HG02981 (cell line): ENCODE results near the gene REC114.
"Not testable (repeated sequence)": the region's sequence is repeated elsewhere in the genome, so short reads cannot be mapped to it uniquely, and the experiment has no call there.

Source experiments
- ATAC-seq: cut with Tn5 transposase; IDR thresholded peaks from one replicate; pipeline ENCODE4 v1.9.1; 2021; ENCODE audit warnings: mild to moderate bottlenecking, moderate library complexity; ENCODE audit not compliant: unreplicated experiment

REC114 gene

DNA sequence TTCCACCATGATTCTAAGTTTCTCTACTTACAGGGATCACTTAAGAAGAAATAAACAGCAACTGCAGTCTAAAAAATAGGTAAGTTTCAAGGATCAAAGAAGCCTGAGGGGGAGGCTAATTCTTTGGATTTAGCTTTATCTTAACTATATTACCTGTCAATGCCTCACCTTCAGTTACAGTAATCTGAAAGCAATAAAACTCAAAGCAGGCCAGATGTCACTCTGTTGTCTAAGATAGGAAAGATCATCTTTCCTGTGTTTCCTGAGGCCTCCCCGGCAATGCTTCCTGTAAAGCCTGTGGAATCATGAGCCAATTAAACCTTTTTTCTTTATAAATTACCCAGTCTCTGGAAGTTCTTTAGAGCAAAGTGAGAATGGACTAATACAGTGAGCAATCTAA lies 130.1 kb downstream of the REC114 start:
- no peak for ATAC-seq

DNA sequence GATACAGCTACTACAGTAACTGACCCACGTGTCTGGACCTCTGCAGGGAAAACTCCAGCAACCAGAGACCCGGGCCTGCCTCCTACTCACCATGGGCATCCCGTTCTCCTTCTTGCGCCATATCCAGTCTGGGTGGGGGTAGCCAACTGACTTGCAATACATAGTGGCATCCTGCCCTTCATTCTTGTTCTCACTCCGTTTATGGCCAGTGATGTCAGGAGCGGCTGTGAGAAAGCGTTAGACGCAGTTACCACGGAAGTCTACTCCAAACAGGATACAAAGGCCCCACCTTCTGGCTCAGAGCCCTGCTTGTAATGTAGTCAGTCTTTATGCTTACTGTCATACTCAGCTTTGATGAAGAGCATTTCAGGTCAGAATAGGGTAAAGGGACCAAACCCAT lies 130.6 kb downstream of the REC114 start:
- no peak for ATAC-seq

DNA sequence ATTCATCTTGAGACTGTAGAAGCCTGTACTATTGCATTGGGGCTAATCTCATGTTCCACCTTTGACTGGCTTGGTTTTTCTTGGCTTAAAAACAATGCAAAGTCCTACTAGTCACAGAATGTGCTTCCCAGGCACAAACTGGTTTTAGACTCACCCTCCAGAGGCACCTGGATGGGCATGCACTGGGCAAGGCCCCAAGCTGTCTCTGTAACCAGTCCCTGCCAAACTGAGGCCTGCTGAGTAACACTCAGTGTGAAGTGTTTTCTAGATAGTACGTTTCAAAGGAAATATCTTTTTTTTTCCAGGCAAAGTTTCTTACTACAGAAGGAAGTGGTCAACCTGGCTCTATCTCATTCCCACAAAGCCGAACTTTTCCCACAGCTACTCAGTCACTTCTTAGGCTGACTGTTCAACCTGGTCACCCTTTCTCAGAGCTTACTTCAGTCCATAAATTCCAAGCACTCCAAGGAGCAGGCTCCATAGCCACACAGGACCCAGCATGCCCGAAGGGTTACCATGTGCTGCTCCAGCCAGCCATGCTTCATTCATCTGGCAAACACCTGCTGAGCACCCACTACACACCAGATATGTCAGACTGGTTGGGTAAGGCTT lies 132.8 kb downstream of the REC114 start:
- ATAC-seq: no peak

DNA sequence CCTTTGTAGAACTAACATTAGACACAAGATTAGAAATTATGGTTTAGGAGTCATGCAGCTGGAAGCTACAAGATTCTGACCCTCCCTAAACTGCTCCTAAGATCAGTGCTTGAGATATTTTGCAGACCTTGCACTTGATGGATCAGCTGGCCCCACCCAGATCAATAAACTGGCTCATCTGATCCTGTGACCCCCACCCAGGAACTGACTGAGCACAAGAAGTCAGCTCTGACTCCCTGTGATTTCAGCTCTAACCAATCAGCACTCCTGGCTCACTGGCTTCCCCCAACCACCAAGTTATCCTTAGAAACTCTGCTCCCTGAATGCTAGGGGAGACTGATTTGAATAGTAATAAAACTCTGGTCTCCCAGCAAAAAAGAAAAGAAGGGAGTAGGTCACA lies 134.6 kb downstream of the REC114 start:
- not testable (repeated sequence) for ATAC-seq

DNA sequence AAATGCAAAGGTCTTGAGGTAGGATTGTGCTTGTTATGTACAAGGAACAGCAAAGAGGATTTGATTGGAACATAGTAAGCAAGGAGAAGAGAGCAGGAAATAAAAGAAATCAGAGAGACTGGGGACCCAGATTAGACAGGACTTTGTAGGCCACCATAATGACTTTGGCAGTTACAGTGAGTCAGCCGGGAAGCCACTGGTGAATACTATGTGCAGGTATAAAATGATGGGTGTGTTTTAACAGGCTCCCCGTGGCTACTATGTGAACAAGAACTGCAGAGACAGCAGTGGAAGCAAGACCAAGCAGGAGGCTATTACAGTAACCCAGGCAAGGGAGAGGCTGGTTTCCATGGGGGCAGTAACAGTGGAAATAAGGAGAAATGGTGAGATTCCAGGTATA lies 135.1 kb downstream of the REC114 start:
- ATAC-seq: no peak

DNA sequence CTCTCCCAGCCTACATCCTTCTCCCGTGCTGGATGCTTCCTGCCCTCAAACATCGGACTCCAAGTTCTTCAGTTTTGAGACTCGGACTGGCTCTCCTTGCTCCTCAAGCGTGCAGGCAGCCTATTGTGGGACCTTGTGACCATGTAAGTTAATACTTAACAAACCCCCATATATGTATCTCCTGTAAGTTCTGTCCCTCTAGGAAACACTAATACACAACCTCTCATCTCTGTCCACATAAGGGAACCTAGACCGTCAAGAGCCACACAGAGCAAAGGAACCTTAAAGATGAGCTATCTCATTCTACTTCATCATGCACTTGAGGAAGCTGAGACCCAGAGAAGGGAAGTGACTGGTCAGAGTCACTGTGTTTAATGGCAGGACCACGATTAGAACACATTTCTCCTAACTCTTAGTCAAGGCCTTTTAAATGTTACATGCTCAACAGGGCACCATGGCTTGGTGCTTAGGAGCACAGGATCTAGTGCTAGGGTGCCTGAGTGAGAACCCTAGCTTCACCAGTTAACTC lies 140.0 kb downstream of the REC114 start:
- ATAC-seq: no peak

DNA sequence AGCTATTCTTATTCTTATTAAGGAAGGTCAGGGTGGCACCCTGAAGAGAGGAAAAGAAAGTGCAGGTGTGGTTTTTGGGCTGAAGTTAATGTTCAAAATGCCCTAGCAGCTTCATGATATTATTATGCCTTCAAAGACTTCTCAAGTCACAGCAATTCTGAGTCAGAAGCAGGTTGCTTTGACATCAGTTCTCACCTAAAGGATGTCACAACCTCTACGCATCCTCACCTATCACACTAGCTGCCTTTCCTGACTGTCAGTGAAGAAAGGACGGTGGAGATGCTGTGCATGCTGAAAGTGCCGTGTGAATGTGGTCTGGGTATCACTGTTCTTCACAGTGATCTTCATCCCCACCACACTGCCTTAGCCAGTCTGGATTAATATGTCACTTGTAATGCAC lies 140.6 kb downstream of the REC114 start:
- ATAC-seq: no peak

DNA sequence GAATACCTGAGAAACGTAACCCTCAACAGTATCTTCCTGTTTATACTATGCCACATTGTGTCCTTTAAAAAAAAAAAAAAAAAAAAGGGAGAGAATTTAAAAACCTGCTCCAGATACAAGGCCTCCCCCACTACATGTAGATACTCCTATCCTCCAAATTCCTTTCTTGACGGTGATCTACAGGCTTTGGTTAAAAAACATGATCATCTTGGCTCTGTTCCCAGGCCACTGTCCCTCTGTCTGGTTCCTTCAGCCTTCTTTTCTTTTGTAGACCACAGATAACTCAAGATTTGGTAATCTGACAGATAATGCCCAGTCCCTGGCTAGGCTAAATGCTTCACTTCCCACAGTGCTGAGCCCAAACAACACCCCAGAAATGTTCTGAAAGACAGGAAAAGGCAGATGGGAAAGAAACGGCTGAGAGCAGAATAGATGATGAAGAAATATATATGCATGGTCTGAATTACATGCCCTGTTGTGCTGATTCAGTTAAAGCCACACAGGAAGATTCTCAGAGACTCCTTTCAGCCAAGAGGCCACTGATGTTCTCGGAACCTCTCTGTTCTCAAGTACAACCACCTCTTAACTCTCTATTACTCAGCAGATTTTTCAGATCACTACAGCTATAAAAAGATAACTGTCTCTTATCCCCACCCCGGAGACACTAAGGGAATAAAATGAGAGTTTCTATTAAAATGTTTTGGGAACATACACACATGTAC lies 141.9 kb downstream of the REC114 start:
- ATAC-seq: no peak

DNA sequence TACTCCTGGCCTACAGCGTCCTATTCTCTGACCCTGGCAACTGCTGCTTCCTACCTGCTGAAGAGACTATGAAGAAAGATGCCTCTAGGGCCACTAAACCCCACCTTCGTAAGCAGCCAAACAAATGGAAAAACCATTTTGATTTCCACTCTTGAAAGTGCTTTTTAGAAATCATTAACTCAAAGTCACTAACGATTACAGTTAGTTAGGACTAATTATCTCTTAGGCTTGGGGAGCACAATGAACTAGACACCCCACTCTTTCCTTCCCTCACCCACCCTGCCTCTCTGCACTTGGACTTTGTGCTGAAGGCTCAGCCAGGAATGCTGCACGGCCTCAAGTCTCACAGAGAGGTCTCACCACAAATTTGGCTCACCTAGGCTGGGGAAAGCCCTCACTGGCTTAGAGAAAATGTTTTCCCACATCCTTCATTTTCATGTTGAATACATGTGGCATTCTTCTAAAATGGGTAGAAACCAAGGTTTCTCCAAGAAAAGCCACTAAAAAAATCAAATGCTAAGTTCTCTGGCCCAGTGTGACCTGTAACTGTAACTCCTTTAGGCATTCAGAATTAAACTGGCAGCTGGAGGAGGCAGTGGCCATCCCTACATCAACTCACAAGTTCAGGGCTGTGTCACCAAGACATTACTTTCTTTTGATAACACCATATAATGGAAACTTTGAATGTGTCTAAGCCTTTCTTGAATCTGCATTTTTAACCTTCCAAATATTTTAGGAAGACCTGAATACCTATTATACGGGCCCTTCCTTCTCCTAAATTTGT lies 143.1 kb downstream of the REC114 start:
- no peak for ATAC-seq

DNA sequence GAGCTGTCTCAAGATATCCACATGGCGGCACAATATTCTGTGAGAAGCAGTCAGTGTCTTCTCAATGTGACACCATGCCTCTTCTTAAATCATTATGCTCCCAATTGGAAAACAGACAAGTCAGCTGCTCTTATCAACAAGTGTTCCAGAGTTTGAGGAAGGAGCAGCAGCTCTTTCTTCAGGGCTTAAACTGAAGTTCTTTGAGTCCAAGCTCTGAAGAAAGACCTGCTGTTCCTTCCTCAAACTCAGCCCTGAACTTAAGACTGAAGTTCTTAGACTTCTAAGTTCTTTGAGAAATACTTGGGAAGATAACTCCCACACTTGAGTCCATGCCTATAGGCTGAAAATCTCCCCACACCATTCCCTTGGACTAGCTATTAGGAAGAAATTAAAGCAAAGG lies 146.8 kb downstream of the REC114 start:
- ATAC-seq: no peak

DNA sequence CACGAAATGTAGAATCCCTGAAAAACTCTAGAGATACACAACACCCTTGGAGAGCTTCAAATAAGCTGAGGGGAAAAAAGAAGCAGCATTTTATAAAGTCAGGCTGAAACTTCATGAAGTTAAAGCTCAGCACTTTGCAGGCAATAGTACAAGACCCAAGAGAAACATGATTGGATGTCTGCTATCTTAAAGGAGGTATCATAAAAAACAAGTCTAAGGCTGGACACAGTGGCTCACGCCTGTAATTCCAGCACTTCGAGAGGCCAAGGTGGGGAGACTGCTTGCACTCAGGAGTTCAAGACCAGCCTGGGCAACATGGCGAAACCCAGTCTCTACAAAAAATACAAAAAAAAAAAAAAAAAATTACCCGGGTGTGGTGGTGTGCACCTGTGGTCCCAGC lies 147.3 kb downstream of the REC114 start:
- ATAC-seq: no peak

DNA sequence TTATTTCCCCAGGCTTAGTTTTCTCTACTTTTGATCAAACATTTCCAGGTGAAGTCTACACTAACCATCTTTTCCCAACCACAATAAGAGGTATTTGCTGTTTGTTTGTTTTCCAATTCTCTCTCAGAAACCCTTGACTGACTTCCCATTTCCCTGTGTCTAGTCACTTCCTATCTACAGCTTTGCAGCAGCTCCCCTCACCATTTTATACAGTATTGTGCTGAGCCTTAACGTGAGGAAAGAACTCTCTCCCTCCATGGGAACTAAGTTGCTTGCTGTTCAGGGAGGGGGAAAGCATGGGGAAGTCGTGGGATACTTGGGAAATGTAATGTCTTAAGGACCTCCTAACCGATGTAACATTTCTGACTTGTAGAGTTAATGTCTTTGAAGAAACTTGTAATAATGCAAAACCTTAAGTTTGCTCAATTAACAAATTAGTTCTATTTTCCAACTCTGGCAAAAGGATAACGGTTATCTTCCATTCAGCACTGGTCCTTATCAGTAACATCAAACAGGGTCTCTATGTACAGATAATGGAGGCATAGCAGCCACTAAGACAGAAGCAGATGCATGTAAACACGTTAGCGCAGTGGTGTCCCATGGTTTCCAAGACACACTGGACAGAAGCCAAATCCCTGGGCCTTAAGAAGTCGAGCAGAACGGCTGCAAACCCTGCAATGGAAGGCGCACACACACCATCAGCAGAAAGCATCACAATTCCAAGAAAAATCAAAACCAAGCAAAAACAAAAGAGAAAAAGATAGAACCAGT lies 150.5 kb downstream of the REC114 start:
- ATAC-seq: no peak

DNA sequence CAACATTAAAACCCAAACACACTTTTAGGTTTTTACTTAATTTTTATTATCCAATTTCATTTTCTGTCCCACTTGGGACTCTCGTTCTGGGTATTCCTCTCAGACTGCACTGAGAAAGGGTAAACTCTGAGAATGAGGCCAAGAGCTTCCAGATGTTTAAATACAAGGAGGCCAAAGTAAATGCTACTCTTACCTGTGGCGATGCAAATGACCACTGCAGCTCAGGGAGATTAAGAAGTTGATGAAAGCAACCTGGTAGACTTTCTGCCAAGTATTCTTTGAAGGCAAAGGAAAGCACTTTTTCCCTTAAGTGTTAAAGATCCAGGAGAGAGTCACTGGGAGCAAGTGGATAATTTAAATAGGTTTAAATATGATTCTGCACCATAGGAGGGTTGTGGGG lies 151.1 kb downstream of the REC114 start:
- ATAC-seq: no peak

DNA sequence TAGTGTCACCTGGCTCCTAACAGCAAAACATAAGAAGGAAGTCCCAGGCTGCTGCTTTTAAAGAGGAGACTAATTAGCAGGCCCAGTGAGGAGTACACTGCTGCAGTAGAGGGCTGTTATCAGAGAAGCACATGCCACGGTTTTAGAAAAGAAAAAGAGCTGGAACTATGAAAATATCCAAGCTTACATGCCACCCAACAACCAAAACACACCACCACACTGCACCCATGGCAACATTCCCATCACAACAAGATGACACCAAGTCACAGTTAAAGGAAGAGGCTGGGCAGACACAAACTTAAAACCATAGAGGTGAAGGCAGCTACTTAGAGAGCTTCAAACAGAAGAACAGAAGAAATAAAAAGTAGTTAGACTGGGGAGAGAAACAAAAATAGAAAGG lies 153.2 kb downstream of the REC114 start:
- no peak for ATAC-seq

DNA sequence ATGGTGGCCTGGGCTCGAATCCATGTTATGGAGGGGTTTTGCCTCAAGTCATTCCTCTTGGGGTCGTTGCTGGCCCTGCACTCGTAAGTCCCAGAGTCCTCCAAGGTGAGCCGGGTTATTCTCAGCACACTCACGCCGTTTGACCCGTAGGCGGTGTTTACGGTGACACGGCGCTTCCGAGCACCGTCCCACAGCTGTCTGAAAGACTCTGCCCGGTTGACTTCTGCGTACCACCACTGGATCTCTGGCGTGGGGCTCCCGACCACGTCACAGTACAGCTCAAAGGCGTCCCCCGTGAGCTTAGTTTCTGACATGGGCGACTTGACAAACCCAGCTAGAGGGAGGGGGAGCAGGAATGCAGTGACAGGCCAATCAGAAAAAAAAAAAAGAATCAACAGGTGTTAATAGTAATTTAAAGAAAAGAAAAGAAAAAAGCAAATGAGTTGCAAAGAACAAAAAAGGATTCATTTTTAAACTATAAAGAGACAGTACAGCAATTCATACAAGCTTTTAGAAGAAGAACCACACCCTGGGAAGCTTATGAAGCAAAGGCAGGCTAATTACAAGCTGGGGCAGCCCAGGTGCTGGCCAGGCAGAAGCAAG lies 154.2 kb downstream of the REC114 start:
- ATAC-seq: no peak

DNA sequence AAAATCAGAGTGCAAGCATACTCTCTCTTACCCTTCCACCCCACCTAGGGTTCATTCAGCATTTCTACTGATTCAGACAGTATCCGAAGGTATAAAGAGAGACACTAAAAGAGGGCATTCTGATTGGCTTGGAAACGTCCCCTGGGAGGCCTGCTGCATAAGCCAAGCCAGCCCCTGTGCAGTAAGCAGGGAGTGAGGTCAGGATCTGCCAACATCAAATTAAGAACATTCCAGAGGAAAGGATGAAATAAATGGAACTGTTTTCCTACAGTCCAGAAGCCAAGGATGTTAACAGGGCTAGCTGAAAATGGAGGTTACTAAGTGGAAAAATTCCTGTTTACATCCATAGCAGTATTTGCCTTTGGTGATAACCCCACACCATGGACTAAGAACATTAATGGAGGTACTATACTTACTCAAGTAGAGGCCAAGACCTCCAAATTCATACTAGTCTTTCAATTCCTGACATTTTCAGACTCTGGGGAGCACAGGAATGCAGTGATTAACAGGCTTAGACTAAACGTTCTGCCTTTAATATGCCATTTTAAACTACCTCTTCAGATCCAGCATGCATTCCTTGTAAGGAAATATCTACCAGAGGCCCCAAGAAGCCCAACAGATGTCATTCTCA lies 155.7 kb downstream of the REC114 start:
- no peak for ATAC-seq

DNA sequence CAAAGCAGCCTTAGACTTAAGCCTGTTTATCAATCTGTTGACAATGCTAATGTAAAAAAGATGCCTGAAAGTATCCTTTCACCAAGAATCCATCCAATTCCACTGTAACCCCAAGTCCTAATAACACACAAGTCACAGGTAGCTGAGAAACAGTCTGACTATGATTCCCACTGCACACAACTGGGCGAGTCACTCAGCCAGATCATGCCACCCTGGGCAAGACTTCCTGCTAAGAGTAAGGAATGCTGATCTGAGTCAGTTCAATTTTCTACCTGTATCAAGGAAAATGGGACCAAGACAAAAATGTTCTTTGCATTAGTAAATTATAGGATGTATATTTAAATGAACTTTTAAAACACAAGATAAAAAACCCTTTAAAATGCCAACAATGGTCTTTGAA lies 157.0 kb downstream of the REC114 start:
- no peak for ATAC-seq

DNA sequence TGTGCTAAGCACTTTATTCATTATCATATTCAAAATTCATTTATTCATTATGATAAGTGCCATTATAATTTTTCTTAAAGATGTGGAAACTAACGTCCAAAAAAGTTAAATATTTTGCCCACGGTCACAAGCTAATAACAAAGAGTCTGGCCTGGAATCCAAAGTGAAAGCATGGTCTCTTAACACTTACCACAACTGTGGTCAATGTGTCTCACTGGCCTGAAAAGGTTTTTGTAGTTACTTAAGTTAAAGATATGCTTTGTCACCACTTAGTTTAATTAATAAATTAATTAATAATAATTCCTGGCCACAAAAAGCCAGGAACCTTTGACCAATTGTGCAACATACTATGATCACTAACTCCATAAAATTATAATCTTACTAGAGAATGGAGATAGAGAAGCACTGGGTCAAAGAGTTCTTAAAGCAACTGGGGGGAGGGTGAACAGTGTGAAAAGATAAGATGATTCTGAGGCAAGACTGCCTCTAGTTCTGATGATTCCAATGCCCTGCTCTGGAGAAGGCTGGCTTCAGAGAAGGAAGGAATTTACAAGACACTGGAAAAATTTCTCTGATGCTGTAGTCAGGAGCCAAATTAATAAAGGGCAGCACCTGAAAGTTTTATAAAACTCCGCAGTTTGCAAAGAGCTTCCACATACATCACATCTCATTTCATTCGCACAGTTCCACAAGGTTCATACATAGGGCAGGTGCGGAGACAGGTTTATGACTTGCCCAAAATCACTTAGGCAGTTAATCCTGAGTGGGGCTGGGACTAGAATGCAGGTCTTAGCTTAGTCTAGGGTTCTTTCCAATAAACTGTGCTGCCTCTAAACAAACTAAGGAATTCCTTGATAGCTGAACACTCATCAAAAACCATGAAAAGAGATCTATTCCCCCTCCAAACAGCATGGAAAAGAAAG lies 157.7 kb downstream of the REC114 start:
- ATAC-seq: no peak
